DMS114 treated with DMSO at 0.1 percent for 48 hours (cell line): ENCODE measurements around the gene OR5K2.

ENCODE experiments used
- DNase-seq: peaks from one replicate; lab custom pipeline; 2025; ENCODE audit not compliant: unreplicated experiment; lab: John Stamatoyannopoulos, UW

The OR5K2 gene

GRCh38 chr3:98522544-98523281 is 25.2 kb downstream of the OR5K2 start, which contains the start of gene CLDND1:
Gene CLDND1 (minus strand): TSS chr3:98522902. CDS start chr3:98521424, 1,478 bp downstream.
- DNase-seq: peak; percentile 91

- DNase-seq: no peak
Observed at GRCh38 chr3:98525494-98525893, 28.0 kb downstream of the OR5K2 start.

GRCh38 chr3:98528474-98529346 is 31.2 kb downstream of the OR5K2 start:
- DNase-seq: no peak

- DNase-seq: no peak
Observed at GRCh38 chr3:98529856-98530459, 32.5 kb downstream of the OR5K2 start.

- DNase-seq: no peak
Observed at GRCh38 chr3:98530676-98531075, 33.2 kb downstream of the OR5K2 start.

DNA sequence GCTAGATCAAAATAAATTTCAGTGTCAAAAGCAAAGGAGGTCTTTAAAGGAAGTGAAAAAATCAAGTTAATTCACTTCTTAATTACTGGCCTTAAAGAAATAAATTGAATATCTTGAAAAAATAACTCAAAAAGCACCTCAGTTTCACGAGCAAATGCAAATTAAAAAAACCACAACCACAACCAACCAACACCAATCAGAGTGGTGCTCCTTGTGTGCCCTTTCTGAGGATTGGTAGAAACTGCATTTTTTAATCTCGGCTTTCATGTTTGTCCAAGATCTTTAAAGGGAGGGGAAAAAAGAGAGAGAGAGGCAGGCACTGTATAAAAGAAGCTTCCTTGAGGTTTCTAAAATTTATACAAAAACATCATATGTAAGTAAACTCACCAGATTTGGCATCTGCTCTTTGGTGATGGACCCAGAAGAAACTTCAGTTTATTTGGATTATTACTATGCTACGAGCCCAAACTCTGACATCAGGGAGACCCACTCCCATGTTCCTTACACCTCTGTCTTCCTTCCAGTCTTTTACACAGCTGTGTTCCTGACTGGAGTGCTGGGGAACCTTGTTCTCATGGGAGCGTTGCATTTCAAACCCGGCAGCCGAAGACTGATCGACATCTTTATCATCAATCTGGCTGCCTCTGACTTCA is 34.3 kb downstream of the OR5K2 start, which contains the start of gene GPR15:
Gene GPR15, plus strand, starts transcription at position 357 of the 653 bp plus-strand sequence. Its CDS starts 56 bp downstream, at position 413.
- no peak for DNase-seq

GRCh38 chr3:98532275-98532637 is 34.8 kb downstream of the OR5K2 start:
- no peak for DNase-seq

DNA sequence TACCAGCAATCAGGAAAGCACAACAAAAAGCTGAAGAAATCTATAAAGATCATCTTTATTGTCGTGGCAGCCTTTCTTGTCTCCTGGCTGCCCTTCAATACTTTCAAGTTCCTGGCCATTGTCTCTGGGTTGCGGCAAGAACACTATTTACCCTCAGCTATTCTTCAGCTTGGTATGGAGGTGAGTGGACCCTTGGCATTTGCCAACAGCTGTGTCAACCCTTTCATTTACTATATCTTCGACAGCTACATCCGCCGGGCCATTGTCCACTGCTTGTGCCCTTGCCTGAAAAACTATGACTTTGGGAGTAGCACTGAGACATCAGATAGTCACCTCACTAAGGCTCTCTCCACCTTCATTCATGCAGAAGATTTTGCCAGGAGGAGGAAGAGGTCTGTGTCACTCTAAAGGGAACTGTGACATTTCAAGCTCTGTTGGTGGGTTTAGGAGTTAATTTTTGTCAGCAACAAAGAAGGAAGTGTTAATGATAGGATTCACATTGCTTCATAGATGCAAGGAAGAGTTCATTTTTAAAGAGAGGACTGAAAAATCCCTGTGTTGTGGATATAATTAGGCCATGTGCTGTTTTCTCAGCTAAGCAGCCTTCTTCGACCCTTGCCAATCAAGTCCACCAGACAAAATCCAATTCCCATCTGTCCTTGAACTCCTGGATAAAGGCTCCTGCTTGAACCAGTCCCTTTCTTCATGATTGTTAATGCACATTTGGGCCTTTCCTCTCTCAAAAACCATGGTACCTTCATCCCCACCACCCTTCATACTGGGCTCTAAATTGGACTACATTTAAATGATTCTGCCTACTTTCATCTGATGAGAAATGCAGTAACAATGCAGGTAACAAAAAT is 35.5 kb downstream of the OR5K2 start:
- no peak for DNase-seq

GRCh38 chr3:98534168-98534567 is 36.7 kb downstream of the OR5K2 start:
- no peak for DNase-seq

DNA sequence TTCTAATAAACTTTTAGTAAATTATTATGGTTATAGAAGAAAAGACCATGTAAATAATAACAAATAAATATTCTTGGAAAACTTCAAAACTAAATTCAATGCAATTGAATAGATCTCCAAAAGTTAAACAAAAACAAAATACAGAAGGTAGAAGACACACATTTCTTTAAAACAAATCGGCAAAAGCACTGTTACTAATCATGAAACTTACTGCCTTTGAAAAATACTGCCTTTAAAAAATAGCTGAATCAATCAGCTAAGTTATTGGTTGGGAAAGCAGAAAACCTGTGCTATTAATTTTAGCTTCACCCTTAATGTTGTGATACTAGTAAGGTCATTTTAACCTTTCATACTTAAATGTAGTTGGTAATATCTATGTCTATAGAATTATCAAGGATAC is 37.3 kb downstream of the OR5K2 start:
- no peak for DNase-seq

GRCh38 chr3:98536456-98537017 is 39.1 kb downstream of the OR5K2 start:
- no peak for DNase-seq

DNA sequence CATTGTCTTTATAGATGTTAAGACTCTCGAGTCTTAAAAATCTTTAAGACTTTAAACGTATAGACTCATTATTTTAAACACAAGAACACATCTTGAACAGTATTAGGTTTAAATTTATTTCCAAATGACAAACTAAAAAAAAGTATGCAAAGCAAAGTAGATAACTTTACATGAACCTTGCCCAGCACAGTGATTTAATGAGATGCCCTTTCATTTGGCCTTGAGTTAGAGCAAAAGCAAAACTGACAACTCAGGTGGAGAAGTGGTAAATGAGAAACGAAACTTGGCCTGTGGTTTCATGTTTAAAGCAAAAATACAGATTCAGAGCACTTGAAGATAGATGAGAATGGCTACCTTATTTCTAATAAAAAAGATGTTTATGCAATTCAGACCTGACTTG is 42.9 kb downstream of the OR5K2 start:
- DNase-seq: no peak

DNA sequence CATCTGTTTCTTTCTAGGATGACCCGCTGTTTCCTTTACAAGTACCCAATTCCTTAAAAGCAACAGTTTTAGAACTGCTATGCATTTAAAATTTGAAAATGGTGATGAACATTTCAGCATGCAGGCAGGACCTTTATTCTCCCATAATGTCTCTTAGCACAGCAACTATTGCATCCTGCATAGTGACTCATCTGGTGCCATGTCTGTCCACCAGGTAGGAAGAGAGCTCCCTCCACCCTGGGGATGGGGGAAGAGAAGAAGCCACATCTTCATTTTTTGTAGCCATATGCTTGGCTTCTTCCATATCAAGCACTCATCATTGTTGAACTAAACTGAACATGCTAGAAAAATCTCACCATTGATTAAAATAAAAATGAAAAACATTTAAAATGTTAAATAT is 44.2 kb downstream of the OR5K2 start:
- no peak for DNase-seq

DNA sequence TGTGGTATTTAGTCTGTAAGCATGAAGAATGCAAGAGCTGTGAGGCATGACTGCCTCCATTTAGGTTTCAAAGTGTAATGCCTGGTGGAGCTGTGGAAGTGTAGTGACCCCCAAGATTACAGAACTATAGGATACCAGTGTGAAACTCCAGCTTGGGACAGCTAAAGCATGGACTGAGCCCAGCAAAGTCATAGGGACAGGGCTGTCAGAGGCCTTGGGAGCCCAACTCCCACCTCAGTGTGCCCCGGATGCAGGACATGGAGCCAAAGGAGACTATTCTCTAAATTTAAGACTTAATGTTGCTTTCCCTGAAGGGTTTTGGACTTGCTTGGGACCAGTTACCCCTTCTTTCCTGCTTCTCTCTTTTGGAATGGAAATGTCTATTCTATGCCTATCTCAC is 45.1 kb downstream of the OR5K2 start:
- DNase-seq: no peak

DNA sequence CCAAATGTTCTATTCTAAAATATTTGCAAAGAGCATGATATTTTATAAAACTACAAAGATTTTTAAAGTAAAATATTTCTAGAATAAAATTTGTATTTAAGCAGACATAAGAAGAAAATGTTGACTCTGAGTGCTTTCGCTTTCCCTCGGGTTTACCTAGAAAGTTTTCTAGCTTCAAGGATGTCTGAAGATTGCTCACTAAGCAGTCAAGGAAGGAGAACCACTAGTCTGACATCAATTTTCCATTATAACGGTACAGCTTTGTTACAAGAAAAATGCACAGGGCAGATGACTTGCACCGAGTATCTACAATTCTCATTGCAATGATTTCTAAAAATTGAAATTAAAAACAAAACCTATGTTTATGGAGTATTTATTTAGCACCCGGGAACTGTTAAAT is 48.5 kb downstream of the OR5K2 start:
- no peak for DNase-seq
